Activated CD4-positive, alpha-beta T cell treated with anti-CD3 and anti-CD28 coated beads for 4 hours (primary cell): ENCODE data around the gene NECAP2.

Experiments used
- DNase-seq, 2 donors: peaks; one replicate each; pipeline ENCODE4 v3.0.0-alpha.2; 2020

The NECAP2 gene, protein sequence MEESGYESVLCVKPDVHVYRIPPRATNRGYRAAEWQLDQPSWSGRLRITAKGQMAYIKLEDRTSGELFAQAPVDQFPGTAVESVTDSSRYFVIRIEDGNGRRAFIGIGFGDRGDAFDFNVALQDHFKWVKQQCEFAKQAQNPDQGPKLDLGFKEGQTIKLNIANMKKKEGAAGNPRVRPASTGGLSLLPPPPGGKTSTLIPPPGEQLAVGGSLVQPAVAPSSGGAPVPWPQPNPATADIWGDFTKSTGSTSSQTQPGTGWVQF

DNA sequence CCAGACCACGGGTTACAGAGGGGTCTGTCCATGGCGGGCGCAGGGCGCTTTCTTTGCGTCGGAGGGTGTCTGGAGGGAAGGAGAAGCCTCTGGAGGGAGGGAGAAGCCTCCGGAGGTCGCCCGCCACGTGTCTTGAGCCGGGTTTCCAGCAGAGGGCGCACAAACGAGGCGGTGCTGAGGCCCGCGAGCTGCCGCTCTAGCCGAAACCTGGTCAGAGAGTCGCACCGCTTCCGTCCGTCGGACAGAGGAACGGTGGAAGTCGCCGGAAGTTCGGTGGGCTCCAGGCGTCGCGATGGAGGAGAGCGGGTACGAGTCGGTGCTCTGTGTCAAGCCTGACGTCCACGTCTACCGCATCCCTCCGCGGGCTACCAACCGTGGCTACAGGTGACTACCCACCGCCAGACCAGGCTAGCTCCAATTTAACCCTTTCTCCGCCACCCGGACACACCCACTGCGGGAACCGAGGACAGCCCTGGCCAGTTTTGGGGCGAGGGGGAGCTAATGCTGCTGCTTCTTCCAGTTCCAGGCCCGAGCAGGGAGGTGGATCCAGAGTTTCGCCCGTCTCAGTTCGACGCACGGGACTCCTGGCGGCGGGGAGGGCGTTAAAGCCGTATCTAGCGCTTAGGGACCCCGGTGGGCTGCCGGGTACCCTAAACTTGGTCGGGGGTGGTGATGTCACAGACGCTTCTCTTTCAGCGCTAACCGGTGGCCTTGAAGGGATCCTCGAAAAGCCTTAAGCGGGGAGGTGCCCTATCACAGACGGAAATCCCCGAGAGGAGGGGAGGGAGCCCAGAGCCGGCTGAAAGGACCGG lies at the start of gene NECAP2:
NECAP2 (plus strand) TSS at position 255 of the 812 bp plus-strand sequence; CDS start at position 293, 38 bp downstream.
- peak; percentile 91 to 95 for DNase-seq

DNA sequence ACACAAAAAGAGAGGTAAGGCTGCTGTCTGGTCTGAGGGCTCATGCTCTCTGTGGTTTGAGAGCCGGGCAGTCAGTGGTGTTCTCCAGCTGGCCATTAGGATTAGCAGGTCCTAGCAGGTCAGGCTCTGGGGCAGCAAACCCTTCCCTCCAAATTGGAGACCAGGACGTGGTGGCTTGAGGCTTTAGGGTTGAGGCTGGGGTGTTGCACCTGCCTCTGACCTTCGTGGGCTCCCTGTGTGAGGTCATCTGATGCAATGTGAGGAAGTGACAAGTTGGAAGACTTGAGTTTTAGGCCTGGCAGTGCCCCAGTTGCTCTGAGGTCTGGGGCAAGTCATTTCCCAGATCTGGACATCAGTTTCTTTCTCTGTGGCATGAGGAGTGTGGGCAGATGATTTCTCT lies 49.1 kb upstream of the NECAP2 start:
- DNase-seq = no peak

DNA sequence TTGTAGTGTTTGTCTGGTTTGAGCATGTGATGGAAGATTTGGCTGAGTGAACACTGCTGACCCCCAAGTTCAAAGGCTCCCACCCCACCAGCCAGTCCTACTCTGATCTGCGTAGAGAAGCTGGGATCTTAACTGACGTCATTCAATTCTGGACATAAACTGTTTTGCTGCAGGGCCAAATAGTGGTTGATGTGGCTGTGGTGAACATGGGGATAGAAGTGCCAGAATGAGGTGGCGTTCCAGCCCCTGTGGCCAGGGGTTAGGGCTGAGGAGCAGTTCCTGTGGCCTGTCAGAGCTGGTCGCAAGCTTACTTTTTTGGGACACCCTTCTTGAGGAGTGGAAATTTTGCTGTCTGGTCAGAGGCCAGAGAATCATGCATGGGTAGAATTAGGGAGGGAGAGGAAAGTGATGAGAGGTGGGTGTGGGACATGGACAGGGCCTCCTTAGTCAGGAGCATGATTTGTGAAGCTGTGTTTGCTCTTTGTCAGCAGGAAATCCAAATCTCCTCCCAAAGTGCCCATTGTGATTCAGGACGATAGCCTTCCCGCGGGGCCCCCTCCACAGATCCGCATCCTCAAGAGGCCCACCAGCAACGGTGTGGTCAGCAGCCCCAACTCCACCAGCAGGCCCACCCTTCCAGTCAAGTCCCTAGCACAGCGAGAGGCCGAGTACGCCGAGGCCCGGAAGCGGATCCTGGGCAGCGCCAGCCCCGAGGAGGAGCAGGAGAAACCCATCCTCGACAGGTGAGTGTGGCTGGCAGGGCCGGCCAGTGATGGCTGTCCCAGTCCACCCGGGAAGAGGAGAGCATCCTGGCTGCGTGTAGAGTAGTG lies 47.6 kb upstream of the NECAP2 start:
- no peak for DNase-seq

DNA sequence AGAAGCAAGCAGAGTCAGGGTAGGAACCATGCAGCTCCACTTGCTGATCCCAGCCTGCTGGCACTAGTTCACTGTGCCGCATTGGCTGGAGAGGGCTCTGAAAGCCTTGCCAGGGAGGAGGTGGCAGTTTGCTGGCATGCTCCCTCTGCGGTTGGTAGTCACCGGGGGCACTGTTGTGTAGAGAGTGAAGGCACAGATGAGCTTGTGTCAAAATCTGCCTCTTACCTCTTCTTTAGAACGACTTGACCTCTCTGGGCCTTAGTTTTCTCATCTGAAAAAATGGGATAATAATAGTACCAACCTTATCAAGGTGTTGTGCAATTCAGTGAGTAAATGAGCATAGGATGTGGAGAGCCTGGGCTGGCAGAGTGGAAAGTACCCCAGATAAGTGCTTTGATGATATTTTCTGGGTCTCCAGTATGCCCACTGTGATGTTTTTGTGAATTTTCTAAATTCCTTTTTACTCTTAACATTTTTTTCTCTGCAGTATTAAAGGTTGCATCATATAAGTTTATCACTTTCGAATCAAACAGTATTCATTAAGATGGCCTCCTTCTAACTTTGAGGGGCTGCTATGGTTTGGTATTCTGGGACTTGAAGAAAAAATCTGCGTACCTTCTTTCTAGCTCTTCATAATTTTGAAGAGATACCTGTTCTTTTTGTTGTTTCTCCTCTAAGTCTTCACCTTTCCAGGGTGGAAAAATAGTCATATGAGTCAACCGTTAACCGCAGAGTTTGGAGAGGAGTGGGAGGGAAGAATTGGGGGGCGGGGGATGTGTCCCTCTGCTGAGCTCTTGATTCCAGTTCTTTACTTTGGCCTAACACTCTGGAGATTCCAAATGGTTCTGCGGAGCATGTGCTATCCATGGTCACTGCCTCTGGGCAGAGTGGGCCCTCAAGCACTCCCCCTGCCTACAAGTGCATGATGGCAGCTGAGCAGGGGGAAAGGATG lies 46.7 kb upstream of the NECAP2 start:
- DNase-seq = no peak

DNA sequence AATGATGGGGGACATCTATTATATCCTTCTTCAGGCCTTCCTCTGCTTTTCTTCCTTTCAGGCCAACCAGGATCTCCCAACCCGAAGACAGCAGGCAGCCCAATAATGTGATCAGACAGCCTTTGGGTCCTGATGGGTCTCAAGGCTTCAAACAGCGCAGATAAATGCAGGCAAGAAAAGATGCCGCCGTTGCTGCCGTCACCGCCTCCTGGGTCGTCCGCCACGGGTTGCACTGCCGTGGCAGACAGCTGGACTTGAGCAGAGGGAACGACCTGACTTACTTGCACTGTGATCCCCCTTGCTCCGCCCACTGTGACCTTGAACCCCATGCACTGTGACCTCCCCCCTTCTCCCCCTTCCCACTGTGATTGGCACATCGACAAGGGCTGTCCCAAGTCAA lies 45.5 kb upstream of the NECAP2 start:
- no peak for DNase-seq

DNA sequence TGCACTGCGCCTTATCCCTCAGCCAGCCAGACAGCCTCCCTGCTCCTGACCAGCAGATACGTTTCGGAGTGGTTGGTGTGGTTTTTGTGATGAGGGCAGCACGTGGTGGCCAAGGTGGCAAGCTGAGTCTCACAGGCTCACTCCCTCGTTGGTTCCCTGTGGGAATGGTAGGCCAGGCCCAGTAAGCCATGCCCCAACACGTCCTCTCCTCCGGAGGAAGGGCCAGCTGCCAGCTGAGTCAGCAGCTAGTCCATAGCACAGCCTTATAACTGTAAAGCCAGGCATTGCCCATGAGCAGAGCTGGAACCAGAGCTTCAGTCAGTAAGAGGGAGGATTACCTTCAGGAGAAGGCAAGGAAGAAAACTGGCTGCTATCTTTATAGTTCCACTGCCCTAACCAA lies 43.9 kb upstream of the NECAP2 start:
- DNase-seq = no peak

DNA sequence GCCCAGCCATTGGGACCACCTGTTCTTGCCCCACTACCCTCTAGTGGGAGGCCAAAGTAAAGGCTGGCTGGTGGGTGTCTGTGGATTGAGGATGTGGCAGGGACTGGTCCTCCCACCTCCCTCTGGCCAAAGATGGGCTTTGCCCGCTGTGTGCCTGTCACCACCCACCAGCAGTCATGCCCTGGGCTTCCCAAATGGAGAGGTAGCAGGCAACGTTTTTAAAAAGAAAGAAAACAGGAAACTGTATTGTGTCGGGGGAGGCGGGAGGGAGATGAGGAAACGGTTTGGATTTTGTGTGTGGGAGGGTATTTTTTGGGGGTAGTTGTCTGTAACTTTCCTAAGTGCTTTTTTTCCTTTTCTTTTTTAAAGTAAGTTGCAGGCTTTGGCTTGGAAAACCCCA lies 43.4 kb upstream of the NECAP2 start:
- no peak for DNase-seq

DNA sequence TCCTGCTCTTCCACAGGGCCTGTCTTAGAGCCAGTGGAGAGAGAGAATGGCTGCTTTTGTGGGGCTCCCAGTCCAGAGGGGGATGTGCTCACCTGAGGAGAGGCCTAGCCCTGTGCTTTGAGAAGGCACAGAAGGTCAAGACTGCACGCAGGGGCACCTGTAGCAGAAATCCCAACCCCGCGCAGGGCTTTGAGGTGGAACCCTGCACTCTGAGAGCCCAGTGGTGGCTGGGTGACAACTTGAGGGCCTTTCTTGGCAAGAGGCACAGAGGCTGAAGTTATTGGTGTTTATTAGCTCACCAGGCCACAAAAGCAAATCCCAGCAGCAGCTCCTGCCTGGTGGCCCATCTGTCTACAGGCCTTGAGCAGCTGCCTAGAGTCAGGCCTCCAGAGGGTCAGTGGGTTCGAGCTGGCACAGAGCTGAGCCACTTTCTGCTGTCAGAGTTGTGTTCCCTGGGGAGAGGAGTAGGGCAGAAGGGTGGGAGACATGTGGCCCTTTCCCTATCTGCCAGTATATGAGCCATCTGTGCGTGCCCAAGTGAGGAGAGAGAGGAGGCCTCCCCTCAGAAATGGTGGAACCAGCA lies 42.1 kb upstream of the NECAP2 start:
- DNase-seq = no peak

DNA sequence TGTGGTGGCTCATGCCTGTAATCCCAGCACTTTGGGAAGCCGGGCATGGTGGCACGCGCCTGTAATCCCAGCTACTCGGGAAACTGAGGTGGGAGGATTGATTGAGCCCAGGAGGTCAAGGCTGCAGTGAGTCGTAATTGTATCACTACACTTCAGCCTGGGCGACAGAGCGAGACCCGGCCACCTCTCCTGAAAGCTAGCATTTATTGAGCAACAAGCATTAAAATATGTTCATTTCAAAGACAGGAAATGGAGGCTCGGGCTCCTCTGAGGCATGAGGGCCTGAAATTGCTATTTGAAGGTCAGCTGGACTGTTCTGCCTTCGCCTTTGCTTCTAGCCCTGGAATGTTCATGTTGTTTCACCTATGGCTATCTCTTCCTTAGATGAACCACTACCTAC lies 37.8 kb upstream of the NECAP2 start:
- DNase-seq = no peak

DNA sequence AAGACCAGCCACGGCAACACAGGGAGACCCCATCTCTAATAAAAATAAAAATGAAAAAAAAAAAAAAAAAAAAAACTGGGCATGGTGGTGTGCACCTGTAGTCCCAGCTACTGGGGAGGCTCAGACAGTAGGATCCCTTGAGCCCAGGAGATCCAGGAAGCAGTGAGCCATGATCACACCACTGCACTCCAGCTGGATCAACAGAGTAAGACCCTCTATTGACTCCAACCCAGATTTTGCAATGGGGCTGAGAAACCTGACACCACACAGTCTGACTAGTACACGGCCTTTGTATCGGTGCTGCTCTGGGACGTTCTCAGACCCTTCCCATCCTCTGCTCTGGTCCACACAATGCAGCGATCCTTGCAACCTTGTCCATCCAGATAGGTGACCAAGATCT lies 35.1 kb upstream of the NECAP2 start:
- DNase-seq = no peak

DNA sequence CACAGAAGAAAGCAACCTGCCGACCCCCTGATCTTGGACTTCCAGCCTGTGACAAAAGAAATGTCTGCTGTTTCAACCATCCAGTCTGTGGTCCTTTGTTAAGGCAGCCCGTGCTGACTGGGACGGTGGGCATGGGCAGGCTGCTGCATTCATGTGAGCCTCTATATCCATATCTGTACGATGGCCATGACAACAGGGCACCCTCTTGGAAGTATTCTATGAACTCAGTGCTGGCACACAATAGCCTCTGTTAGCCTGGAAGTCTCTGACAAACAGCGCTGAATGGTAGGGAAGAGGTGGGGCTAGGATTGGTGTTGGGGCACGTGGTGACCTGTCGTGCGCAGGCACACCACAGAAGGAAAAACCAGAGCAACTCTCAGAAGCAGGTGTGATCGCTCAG lies 33.7 kb upstream of the NECAP2 start:
- DNase-seq = no peak

DNA sequence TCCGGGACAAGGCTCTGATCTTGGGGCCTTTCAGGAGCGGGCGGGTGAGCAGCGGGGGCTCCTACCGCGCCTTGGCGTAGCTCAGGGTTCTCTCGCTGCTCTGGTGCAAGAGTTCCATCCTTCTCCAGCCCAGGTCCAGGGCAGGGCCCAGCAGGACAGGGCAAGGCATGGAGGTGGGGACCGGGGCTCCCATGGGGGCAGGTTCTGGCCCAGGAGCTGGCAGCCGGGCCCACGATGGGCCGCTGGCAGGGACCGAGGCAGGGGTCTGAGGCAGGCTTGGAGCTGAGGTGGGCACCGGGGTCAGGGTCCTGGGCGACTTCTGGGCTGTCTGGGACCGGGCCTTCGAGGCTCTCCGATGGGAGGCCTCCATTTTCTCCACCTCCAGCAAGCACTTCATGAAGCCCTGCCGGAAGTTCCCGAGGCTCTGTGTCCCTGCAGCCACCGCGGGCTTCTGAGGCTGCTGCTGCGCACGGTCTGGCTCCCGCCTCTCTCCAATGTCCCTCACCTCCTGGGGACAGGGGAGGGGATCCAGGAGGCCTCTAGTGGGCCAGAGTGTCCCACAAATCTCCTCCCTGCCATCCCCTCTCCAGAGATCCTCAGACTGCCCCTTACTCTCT lies 30.9 kb upstream of the NECAP2 start:
- DNase-seq = no peak

DNA sequence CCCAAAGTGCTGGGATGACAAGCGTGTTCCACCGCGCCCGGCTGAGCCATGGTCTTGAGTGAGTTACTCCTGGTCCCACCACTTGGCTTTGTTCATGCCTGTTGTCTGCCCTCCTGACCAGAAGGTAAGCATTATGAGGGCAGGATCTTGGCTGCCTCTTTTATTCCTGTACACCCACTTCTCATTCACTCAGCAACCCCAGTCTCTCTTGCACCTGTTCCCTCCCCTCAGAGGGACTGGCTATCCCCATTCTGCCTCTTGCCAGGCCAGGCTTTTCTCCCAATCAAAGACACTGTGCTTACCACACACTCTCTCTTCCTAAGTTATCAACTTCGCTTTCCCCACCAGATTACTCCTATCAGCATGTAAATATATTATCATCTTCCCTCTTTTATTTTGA lies 29.7 kb upstream of the NECAP2 start:
- no peak for DNase-seq

DNA sequence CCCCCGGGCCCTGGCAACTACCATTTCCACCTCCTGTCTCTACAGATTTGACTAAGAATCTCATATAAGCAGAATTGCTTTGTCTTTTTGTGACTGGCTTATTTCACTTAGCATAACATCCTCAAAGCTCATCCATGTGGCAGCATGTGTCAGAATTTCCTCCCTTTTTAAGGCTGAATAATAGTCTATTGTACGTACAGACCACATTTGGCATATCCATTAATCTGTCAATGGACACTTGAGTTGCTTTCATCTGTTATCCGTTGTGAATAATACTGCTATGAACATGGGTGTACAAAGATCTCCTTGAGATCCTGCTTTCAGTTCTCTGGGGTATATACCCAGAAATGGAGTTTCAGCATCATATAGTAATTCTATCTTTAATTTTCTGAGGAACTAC lies 27.3 kb upstream of the NECAP2 start:
- no peak for DNase-seq

DNA sequence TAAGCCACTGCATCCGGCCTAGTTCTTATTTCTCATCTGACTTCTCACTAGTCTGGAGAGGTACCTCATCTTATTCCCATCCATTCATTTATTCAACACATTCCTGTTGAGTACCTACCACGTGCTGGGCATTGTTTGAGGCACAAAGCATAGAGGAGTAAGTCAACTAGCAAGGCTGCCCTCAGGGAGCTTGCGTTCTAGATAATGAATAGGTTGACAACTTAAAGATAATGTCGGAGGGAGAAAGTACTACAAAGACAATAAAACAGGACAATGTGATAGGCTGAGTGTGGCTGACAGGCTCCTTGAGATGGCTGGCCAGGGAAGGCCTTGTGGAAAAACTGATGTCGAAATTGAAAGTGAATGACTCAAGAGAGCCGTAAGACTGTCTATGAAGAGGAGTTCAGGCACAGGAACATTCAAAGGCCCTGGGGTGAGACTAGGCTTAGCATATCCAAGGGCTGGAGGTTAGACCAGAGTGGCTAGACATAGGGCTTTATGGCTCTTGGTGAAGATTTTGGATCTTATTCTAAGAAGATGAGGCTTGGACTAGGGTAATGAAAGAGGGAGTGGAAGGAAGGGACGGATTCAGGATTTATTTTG lies 21.6 kb upstream of the NECAP2 start:
- no peak for DNase-seq

DNA sequence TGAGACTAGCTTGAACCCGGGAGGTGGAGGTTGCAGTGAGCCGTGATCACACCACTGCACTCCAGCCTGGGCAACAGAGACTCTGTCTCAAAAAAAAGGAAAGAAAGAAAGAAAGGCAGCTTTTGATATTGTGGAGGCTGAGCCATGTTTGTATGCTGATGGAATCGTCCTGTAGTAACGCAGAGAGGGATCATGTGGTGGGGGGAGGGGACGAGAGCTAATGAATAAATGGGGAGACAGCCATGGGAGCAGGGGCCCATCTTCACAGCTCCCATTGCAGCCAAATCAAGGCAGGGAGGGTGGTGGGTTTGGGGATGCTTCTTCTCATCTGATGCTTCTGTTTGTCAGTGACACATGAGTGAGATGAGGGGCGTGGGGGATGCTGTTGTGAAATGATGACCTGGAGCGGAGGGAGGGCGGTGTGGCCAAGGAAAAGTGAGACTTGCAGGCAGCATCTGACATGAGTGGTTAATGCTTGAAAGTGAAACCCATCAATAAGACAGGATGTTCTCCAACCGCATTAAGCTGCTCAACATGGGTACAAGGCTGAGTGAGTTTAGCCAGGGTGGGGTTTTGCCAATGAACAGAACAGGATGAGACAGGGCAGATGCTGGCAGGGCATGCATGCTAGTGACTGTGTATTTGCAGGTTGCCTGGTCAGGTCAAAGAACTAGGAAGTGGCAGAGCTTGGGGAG lies 20.0 kb upstream of the NECAP2 start:
- DNase-seq = peak; percentile 32 to 41

DNA sequence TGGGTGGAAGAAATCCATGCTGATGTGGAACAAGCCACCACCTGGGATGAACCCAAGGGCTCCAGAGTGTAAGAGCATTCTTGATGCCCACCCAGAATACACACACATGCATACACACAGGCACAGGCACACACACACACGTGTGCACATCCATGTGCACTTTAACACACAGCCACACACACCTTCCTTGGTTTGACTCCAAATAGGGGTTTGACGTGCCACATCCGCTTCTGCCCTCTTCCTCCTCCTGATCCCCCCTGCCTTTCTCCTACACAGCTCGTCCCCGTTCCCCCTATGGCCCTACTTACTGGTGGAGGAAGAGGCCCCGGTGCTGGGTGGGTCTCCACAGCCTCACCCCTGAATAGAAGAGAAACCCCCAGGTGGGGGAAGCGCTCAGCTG lies 19.3 kb upstream of the NECAP2 start:
- no peak for DNase-seq

DNA sequence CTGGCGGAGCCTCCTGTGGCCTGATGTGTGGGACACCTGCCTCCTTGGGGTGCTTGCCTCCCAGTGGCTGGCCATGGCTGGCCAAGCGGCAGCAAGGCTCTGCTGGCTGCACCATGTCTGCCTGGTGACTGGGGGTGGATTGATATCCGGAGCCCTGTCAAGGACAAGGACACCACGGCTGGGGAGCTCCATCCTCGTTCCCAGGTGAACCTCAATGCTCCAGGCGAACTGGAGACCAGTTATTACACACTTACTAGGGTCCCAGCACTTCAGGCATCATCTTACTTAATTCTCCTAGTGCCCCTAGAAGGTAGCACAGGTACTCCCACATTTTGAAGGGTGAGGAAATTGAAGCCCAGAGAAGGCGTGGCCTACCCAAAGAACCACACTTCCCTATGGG lies 18.5 kb upstream of the NECAP2 start:
- DNase-seq = no peak

DNA sequence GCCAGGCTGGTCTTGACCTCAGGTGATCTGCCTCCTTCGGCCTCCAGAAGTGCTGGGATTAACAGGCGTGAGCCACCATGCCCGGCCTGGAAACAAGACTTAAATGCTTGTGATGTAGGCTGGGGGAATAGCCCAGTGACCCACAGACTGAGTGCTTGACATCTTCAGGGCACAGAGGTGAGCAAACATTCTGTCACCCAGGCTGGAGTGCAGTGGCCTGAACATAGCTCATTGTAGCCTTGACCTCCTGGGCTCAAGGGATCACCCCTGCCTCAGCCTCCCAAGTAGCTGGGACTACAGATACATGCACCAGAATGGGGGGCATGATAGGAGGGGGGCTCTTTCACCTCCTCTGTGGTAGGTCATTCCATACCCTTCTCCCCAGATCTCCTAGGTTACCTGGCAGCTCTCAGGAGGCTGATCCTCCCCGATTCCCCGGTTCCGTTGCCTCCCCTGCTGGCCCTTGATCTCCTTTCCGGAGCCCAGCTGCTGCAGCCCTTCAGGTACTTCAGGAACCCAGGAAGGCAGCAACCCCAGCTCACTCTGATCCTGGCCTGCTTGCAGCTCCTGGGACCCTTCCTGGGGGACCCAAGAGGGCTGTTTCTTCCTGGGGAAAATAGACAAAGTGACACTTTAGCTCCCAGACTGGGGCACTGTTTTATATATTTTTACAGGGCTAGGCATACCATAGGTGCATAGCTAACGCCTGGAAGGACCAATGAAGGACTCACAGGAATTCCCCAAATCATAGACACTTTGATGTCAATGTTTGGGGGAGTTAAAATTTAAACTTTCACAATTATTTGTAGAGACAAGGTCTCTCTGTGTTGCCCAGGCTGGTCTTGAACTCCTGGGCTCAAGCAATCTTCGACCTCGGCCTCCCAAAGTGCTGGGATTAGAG lies 15.1 kb upstream of the NECAP2 start:
- DNase-seq = no peak
